K562 (cell line): Measurements from ENCODE around the gene RECK. TPM values are rescaled to one million over a fixed set of nuclear protein-coding genes. Genes with fewer than 3 reads are reported as not detected.

ENCODE experiments used
- ATAC-seq: fragments of 200-7000 bp; cut with Tn5 transposase; 3 replicates; pipeline ENCODE4 v1.9.1; 2020; ENCODE audit warnings: moderate library complexity
- BruUV-seq: library from RNA; stranded (reverse); fragments of 400-500 nt; replicated peaks from 2 replicates; lab custom pipeline; 2021; lab: Mats Ljungman, UMichigan
- CTCF ChIA-PET: fragments of 300-600 bp; formaldehyde crosslinking; extraction: SDS; loops from one replicate; lab custom pipeline; 2021; ENCODE audit warnings: low intra/inter-chr PET ratio; lab: Yijun Ruan, JAX
- POLR2A ChIA-PET: fragments of 300-600, 350-650 bp; sonication (Branson Sonifier 250); formaldehyde crosslinking; extraction: SDS; loops from one replicate; lab custom pipeline; 2021; ENCODE audit warnings: antibody characterized with exemption, inconsistent platforms; lab: Yijun Ruan, JAX
- DNase-seq, 4 experiments: peaks; one replicate each; pipeline versions ENCODE4 v3.0.0 to v3.0.0-alpha.2; 2011 to 2018; ENCODE audit warnings: low spot score in 3 of 4, mixed read lengths in 3 of 4; ENCODE audit errors: extremely low read depth in 1 of 4
- FAIRE-seq: peaks from 2 replicates; lab custom pipeline; 2011; peaks lifted over from hg19 to GRCh38; lab: Jason Lieb, UNC
- H2AFZ ChIP-seq: 2 replicates; pipeline ENCODE4 v1.6.0; 2011; ENCODE audit warnings: low read depth, low read length, control low read depth, inconsistent platforms
- H3K27ac ChIP-seq: fragments of 200-600 bp; 3 replicates; pipeline ENCODE4 v1.8.0; 2011; ENCODE audit warnings: low read depth, mild to moderate bottlenecking, control low read depth, inconsistent platforms, low read length, moderate library complexity, mixed read lengths; ENCODE audit errors: extremely low read depth
- H3K27me3 ChIP-seq, 2 experiments: fragments of 300-600 bp in 1 of 2; 2 replicates in 1 of 2; 3 replicates in 1 of 2; pipeline versions ENCODE4 v1.6.0 to v1.8.0; 2011; ENCODE audit warnings: inconsistent platforms in 2 of 2, low read length in 2 of 2, mild to moderate bottlenecking in 1 of 2, mixed read lengths in 1 of 2, moderate library complexity in 1 of 2; ENCODE audit not compliant: control insufficient read depth in 2 of 2, insufficient read depth in 2 of 2
- H3K36me3 ChIP-seq: fragments of 300-600 bp; 3 replicates; pipeline ENCODE4 v1.8.0; 2011; ENCODE audit warnings: mild to moderate bottlenecking, low read length, inconsistent platforms; ENCODE audit not compliant: control insufficient read depth, insufficient read depth
- H3K4me1 ChIP-seq, 2 experiments: fragments of 200-600 bp in 1 of 2; replicated peaks in 1 of 2; 2 replicates in 1 of 2; 3 replicates in 1 of 2; pipeline versions ENCODE4 v1.5.1 to v1.8.0; 2011; ENCODE audit warnings: inconsistent platforms in 2 of 2, low read length in 2 of 2, mild to moderate bottlenecking in 1 of 2, mixed read lengths in 1 of 2, moderate library complexity in 1 of 2; ENCODE audit not compliant: control insufficient read depth in 2 of 2, insufficient read depth in 2 of 2
- H3K4me2 ChIP-seq: 2 replicates; pipeline ENCODE4 v1.6.1; 2011; ENCODE audit warnings: low read length, control low read depth, inconsistent platforms, mixed read lengths; ENCODE audit not compliant: insufficient read depth
- H3K4me3 ChIP-seq: fragments of 200-600 bp; sonication (generic), shearing (Covaris generic); 2 replicates; pipeline ENCODE4 v1.5.1; 2016; ENCODE audit warnings: control low read depth, inconsistent platforms
- H3K79me2 ChIP-seq: fragments of 200-600 bp; 3 replicates; pipeline ENCODE4 v1.8.0; 2011; ENCODE audit warnings: low read length, inconsistent platforms; ENCODE audit not compliant: control insufficient read depth, insufficient read depth
- H3K9ac ChIP-seq, 2 experiments: 2 replicates each; pipeline versions ENCODE4 v1.6.0 to v1.6.1; 2011; ENCODE audit warnings: low read depth in 2 of 2, low read length in 2 of 2, control low read depth in 1 of 2, inconsistent platforms in 1 of 2, mild to moderate bottlenecking in 1 of 2, mixed read lengths in 1 of 2; ENCODE audit not compliant: insufficient read depth in 1 of 2
- H3K9me1 ChIP-seq: one replicate; pipeline ENCODE4 v1.6.0; 2011; ENCODE audit warnings: inconsistent platforms, mild to moderate bottlenecking, low read length, moderate library complexity; ENCODE audit not compliant: control insufficient read depth, insufficient read depth
- H3K9me3 ChIP-seq: replicated peaks from 2 replicates; pipeline ENCODE4 v1.5.1; 2011; ENCODE audit warnings: low read depth, low read length, inconsistent platforms; ENCODE audit not compliant: control insufficient read depth, insufficient read depth
- H4K20me1 ChIP-seq: replicated peaks from 2 replicates; pipeline ENCODE4 v1.6.1; 2011; ENCODE audit warnings: low read length, inconsistent platforms, mixed read lengths; ENCODE audit not compliant: control insufficient read depth, insufficient read depth
- ARID2 ChIP-seq: fragments of 450-650 bp; IDR thresholded peaks from 2 replicates; pipeline ENCODE4 v1.6.1; 2017; ENCODE audit warnings: antibody characterized with exemption, mild to moderate bottlenecking
- CC2D1A ChIP-seq: fragments of 450-650 bp; IDR thresholded peaks from 2 replicates; pipeline ENCODE4 v1.6.1; 2017; ENCODE audit warnings: mild to moderate bottlenecking
- COPS2 ChIP-seq: fragments of 450-650 bp; conservative IDR thresholded peaks from 2 replicates; pipeline ENCODE4 v1.6.1; 2016; ENCODE audit warnings: mild to moderate bottlenecking, moderate library complexity
- DACH1 ChIP-seq: fragments of 450-650 bp; IDR thresholded peaks from 2 replicates; pipeline ENCODE4 v1.6.1; 2018; ENCODE audit not compliant: partially characterized antibody
- GABPB1 ChIP-seq: sonication (generic); formaldehyde crosslinking; IDR thresholded peaks from 2 replicates; pipeline ENCODE4 v1.8.0; 2022; ENCODE audit warnings: mild to moderate bottlenecking, missing genetic modification reagents
- HMG20B ChIP-seq: fragments of 250-450 bp; sonication (Bioruptor Pico); IDR thresholded peaks from 2 replicates; pipeline ENCODE4 v1.5.0; 2021; ENCODE audit warnings: mild to moderate bottlenecking
- MAFG ChIP-seq: fragments of 450-650 bp; conservative IDR thresholded peaks from 2 replicates; pipeline ENCODE4 v1.6.1; 2016; ENCODE audit warnings: missing genetic modification characterization, missing compliant biosample characterization
- MITF ChIP-seq: IDR thresholded peaks from 2 replicates; pipeline ENCODE4 v1.6.1; 2014; ENCODE audit warnings: antibody characterized with exemption
- PKNOX1 ChIP-seq: fragments of 450-650 bp; IDR thresholded peaks from 2 replicates; pipeline ENCODE4 v1.6.1; 2016
- SMARCC2 ChIP-seq: fragments of 450-650 bp; IDR thresholded peaks from 2 replicates; pipeline ENCODE4 v1.6.1; 2017; ENCODE audit warnings: antibody characterized with exemption, moderate library complexity, mild to moderate bottlenecking, low read depth
- STAG1 ChIP-seq: sonication (generic); formaldehyde crosslinking; IDR thresholded peaks from 2 replicates; pipeline ENCODE4 v1.5.0; 2020; ENCODE audit warnings: missing genetic modification reagents, borderline replicate concordance
- XRCC5 ChIP-seq: fragments of 200-400 bp; formaldehyde crosslinking; IDR thresholded peaks from 2 replicates; pipeline ENCODE4 v1.6.1; 2017; ENCODE audit warnings: low read depth, mild to moderate bottlenecking, low read length
- ZBED1 ChIP-seq: IDR thresholded peaks from 2 replicates; pipeline ENCODE4 v1.6.1; 2014
- ZBTB9 ChIP-seq: fragments of 450-650 bp; formaldehyde crosslinking; IDR thresholded peaks from 2 replicates; pipeline ENCODE4 v1.4.0; 2020; ENCODE audit warnings: mild to moderate bottlenecking, moderate library complexity
- ZNF280B ChIP-seq: fragments of 250-450 bp; sonication (Bioruptor Pico); IDR thresholded peaks from 2 replicates; pipeline ENCODE4 v1.5.1; 2021; ENCODE audit warnings: mild to moderate bottlenecking
- ZNF316 ChIP-seq: fragments of 450-650 bp; IDR thresholded peaks from 2 replicates; pipeline ENCODE4 v1.6.1; 2016
- ZNF398 ChIP-seq: fragments of 250-450 bp; sonication (Bioruptor Pico); IDR thresholded peaks from 2 replicates; pipeline ENCODE4 v1.8.0; 2021; ENCODE audit warnings: moderate library complexity, mild to moderate bottlenecking, inconsistent platforms
- ZNF699 ChIP-seq: fragments of 250-450 bp; sonication (Bioruptor Pico); IDR thresholded peaks from 2 replicates; pipeline ENCODE4 v1.8.0; 2021; ENCODE audit warnings: mild to moderate bottlenecking, moderate library complexity; ENCODE audit not compliant: insufficient replicate concordance
- ZNF76 ChIP-seq: fragments of 250-450 bp; sonication (Bioruptor Pico); IDR thresholded peaks from 2 replicates; pipeline ENCODE4 v1.4.0; 2020; ENCODE audit warnings: mild to moderate bottlenecking, moderate library complexity, borderline replicate concordance
- WGBS: fragments of 100-300 bp; shearing (Covaris generic); methylation state at CpG from one replicate; pipeline ENCODE4 v1.1.6; 2016; ENCODE audit warnings: low coverage, mixed read lengths; ENCODE audit not compliant: insufficient coverage; ENCODE audit errors: missing lambda C conversion rate; 5-methylcytosine and 5-hydroxymethylcytosine counted together
- in situ Hi-C: fragments of 300-500 bp; cut with MboI; formaldehyde crosslinking; loops from 4 replicates; pipeline ENCODE4 v1.15.0; 2018; ENCODE audit warnings: inconsistent platforms, mixed read lengths
- intact Hi-C: fragments of 100-400 bp; cut with micrococcal nuclease; formaldehyde crosslinking; loops from 2 replicates; pipeline ENCODE4 v1.14.2; 2022
- polyA plus RNA-seq, 8 experiments: library from polyadenylated mRNA; depleted of rRNA in 4 of 8; stranded (reverse) in 5 of 8; unstranded in 3 of 8; fragments of >200 nt; fragmentation: Nextera tagmentation in 2 of 8; fragmentation: Illumina TruSeq in 1 of 8; extraction: Ambion mirVana in 2 of 8; extraction: Trizol in 1 of 8; gene quantifications; 2 replicates each; pipeline versions ENCODE4 v1.2.1 to v1.2.3, GENCODE V29; 2011 to 2014; ENCODE audit warnings: inconsistent platforms in 1 of 8, missing spikeins in 1 of 8
- total RNA-seq, 7 experiments: library from RNA; depleted of rRNA in 6 of 7; stranded (reverse); fragments of >200 nt in 6 of 7; fragmentation: Illumina TruSeq in 2 of 7; extraction: Trizol in 2 of 7; gene quantifications; 2 replicates each; pipeline versions ENCODE4 v1.2.1 to v1.2.3, GENCODE V29; 2011 to 2021; ENCODE audit warnings: low replicate concordance in 1 of 7

Gene RECK
- total and polyA plus RNA-seq, 9 of the 15 experiments (the other 6 are each of a cell fraction or from before 2014, with no cell fraction given) = 0.04 to 0.36 (median 0.16) TPM

GRCh38 chr9:36078051-36078450 lies 41.3 kb downstream of the RECK start:
- FAIRE-seq (no peak), ATAC-seq (no peak), DNase-seq (no peak)
- CTCF ChIA-PET = no interaction called here
- Histone ChIP-seq H3K4me3 (no peak overlapping the region), H3K9me3 (no peaks in the 10 kb centered on the region), H3K9ac (no peak overlapping the region), H2AFZ (no peak overlapping the region), H3K27ac (no peak overlapping the region), H3K79me2 (no peaks in the 10 kb centered on the region), H3K36me3 (no peaks in the 10 kb centered on the region), H3K27me3 (peaks cover 0 to 3% of the 10 kb centered on the region in 2 experiments; a peak in 3 of 5 replicates)
- no TSS peak for BruUV-seq
- intact Hi-C loops = no loop called here
- in situ Hi-C loops = no loop called here
- POLR2A ChIA-PET = no interaction called here
- TF ChIP-seq ZBED1 = no peak
- TF ChIP-seq PKNOX1 = no peak
- TF ChIP-seq ZNF398 (CRISPR knock-in tag) = no peak
- no peak for TF ChIP-seq MITF
- TF ChIP-seq SMARCC2 = no peak
- no peak for TF ChIP-seq ZNF316
- no peak for TF ChIP-seq GABPB1 (CRISPR knock-in tag)
- TF ChIP-seq MAFG = no peak
- no peak for TF ChIP-seq COPS2
- TF ChIP-seq CC2D1A = no peak
- no peak for TF ChIP-seq ZNF699
- no peak for TF ChIP-seq ZNF76 (CRISPR knock-in tag)
- TF ChIP-seq STAG1 (CRISPR knock-in tag) = no peak
- TF ChIP-seq ARID2 = no peak
- TF ChIP-seq DACH1 = no peak
- no peak for TF ChIP-seq XRCC5
- TF ChIP-seq ZBTB9 = no peak
- TF ChIP-seq ZNF280B (CRISPR knock-in tag) = no peak
- no peak for TF ChIP-seq HMG20B (CRISPR knock-in tag)
- TF ChIP-seq, all 486 proteins: peak for 0
- Histone ChIP-seq H4K20me1 (no peaks in the 10 kb centered on the region), H3K9me1 (no peaks in the 10 kb centered on the region), H3K4me2 (no peak overlapping the region), H3K4me1 (no peaks in the 10 kb centered on the region)
- WGBS = 0% methylated on average over 1 of the region's 1 CpG
